Endothelial cell of umbilical vein (primary cell): ENCODE data around the gene CREB3. TPM values are rescaled to one million over a fixed set of nuclear protein-coding genes. Genes with fewer than 3 reads are reported as not detected.

Experiments
- BruUV-seq: library from RNA; stranded (reverse); fragments of 400-500 nt; replicated peaks from 2 replicates; lab custom pipeline; 2021; lab: Mats Ljungman, UMichigan
- CTCF ChIA-PET: fragments of 300-600, 350-600 bp; sonication (Branson Sonifier 250); formaldehyde crosslinking; loops from one replicate; lab custom pipeline; 2021; ENCODE audit warnings: antibody characterized with exemption, inconsistent platforms; lab: Charles Lee
- POLR2A ChIA-PET: fragments of 300-600, 350-600 bp; sonication (Branson Sonifier 250); formaldehyde crosslinking; loops from one replicate; lab custom pipeline; 2021; ENCODE audit warnings: antibody characterized with exemption, inconsistent platforms; lab: Charles Lee
- DNase-seq: peaks from one replicate; pipeline ENCODE4 v3.0.0-alpha.2; 2011; ENCODE audit warnings: low read depth, low spot score
- FAIRE-seq: peaks from 2 replicates; lab custom pipeline; 2011; peaks lifted over from hg19 to GRCh38; lab: Jason Lieb, UNC
- H2AFZ ChIP-seq: 2 replicates; pipeline ENCODE4 v1.6.0; 2012; ENCODE audit warnings: low read depth, low read length, control low read depth, inconsistent platforms
- H3K27ac ChIP-seq: 2 replicates; pipeline ENCODE4 v1.5.1; 2011; ENCODE audit warnings: low read depth, mild to moderate bottlenecking, control low read depth, low read length, moderate library complexity; ENCODE audit not compliant: insufficient read depth
- H3K27me3 ChIP-seq, 2 experiments: 2 replicates each; pipeline versions ENCODE4 v1.6.0 to v1.6.1; 2011; ENCODE audit warnings: low read length in 2 of 2, mixed read lengths in 1 of 2; ENCODE audit not compliant: control insufficient read depth in 2 of 2, insufficient read depth in 2 of 2
- H3K36me3 ChIP-seq, 2 experiments: 2 replicates in 1 of 2; 3 replicates in 1 of 2; pipeline ENCODE4 v1.5.1; 2011; ENCODE audit warnings: low read length in 2 of 2, mild to moderate bottlenecking in 1 of 2, moderate library complexity in 1 of 2; ENCODE audit not compliant: control insufficient read depth in 2 of 2, insufficient read depth in 2 of 2; ENCODE audit errors: extremely low read depth in 1 of 2
- H3K4me1 ChIP-seq: 3 replicates; pipeline ENCODE4 v1.5.1; 2011; ENCODE audit warnings: mild to moderate bottlenecking, low read length; ENCODE audit not compliant: control insufficient read depth, insufficient read depth; ENCODE audit errors: extremely low read depth
- H3K4me2 ChIP-seq: 2 replicates; pipeline ENCODE4 v1.6.1; 2011; ENCODE audit warnings: low read length, control low read depth, mixed read lengths; ENCODE audit not compliant: insufficient read depth
- H3K4me3 ChIP-seq, 3 experiments: fragments of 200-600 bp in 1 of 3; sonication (generic), shearing (Covaris generic) in 1 of 3; replicated peaks in 1 of 3; 2 replicates each; pipeline ENCODE4 v1.5.1; 2011 to 2016; ENCODE audit warnings: control low read depth in 3 of 3, low read length in 3 of 3, mild to moderate bottlenecking in 2 of 3, inconsistent platforms in 1 of 3, low read depth in 1 of 3, moderate library complexity in 1 of 3; ENCODE audit not compliant: insufficient read depth in 1 of 3
- H3K79me2 ChIP-seq: 2 replicates; pipeline ENCODE4 v1.6.0; 2012; ENCODE audit warnings: low read length, inconsistent platforms; ENCODE audit not compliant: control insufficient read depth, insufficient read depth
- H3K9ac ChIP-seq: replicated peaks from 2 replicates; pipeline ENCODE3; 2011; ENCODE audit warnings: low read length, control low read depth; ENCODE audit not compliant: insufficient read depth; ENCODE audit errors: extremely low read depth
- H3K9me1 ChIP-seq: replicated peaks from 3 replicates; pipeline ENCODE4 v1.6.0; 2011; ENCODE audit warnings: mild to moderate bottlenecking, low read length; ENCODE audit not compliant: control insufficient read depth, insufficient read depth; ENCODE audit errors: extremely low read depth
- H3K9me3 ChIP-seq: replicated peaks from 2 replicates; pipeline ENCODE4 v1.5.1; 2012; ENCODE audit warnings: low read length, inconsistent platforms; ENCODE audit not compliant: control insufficient read depth, insufficient read depth
- H4K20me1 ChIP-seq: replicated peaks from 2 replicates; pipeline ENCODE3; 2011; ENCODE audit warnings: mild to moderate bottlenecking, low read length; ENCODE audit not compliant: control insufficient read depth, insufficient read depth; ENCODE audit errors: extremely low read depth
- EZH2 ChIP-seq: IDR thresholded peaks from 2 replicates; pipeline ENCODE4 v1.6.1; 2012; ENCODE audit warnings: borderline replicate concordance, low read depth, mild to moderate bottlenecking, moderate library complexity, low read length, inconsistent platforms; ENCODE audit not compliant: severe bottlenecking
- FOS ChIP-seq: IDR thresholded peaks from 2 replicates; pipeline ENCODE4 v1.6.1; 2011; ENCODE audit warnings: mild to moderate bottlenecking, low read length, moderate library complexity, borderline replicate concordance; ENCODE audit not compliant: insufficient read depth
- GATA2 ChIP-seq: IDR thresholded peaks from 2 replicates; pipeline ENCODE4 v1.7.0; 2011; ENCODE audit warnings: low read depth, mild to moderate bottlenecking, moderate library complexity, mixed read lengths, low read length; ENCODE audit not compliant: insufficient read length, insufficient read depth
- JUN ChIP-seq: IDR thresholded peaks from 2 replicates; pipeline ENCODE4 v1.6.1; 2011; ENCODE audit warnings: borderline replicate concordance, low read depth; ENCODE audit not compliant: insufficient read length, insufficient read depth
- MYC ChIP-seq: IDR thresholded peaks from one replicate; pipeline ENCODE4 v1.6.1; 2011; ENCODE audit warnings: mild to moderate bottlenecking, low read depth, low read length
- POLR2A ChIP-seq: IDR thresholded peaks from 2 replicates; pipeline ENCODE4 v1.6.1; 2012; ENCODE audit warnings: low read depth, mild to moderate bottlenecking, control low read depth, low read length
- POLR2AphosphoS5 ChIP-seq: IDR thresholded peaks from 2 replicates; pipeline ENCODE4 v1.6.1; 2012; ENCODE audit warnings: low read depth, mild to moderate bottlenecking, control low read depth, low read length, moderate library complexity; ENCODE audit not compliant: insufficient read depth
- dilution Hi-C: fragments of 300-500 bp; cut with MboI; formaldehyde crosslinking; loops from one replicate; pipeline ENCODE4 v1.15.0; 2019; ENCODE audit warnings: low sequenced_read_pairs; ENCODE audit not compliant: extremely low pct_ligation_motif_present
- intact Hi-C: fragments of 100-400 bp; cut with micrococcal nuclease; formaldehyde crosslinking; loops from one replicate; pipeline ENCODE4 v1.10.0; 2022
- polyA plus RNA-seq, 4 experiments: library from polyadenylated mRNA; depleted of rRNA in 3 of 4; stranded (reverse) in 3 of 4; unstranded in 1 of 4; fragments of >200 nt; gene quantifications; 2 replicates each; pipeline versions ENCODE4 v1.2.1 to v1.2.3, GENCODE V29; 2011 to 2012; ENCODE audit warnings: missing spikeins in 1 of 4
- total RNA-seq: library from RNA; stranded (reverse); gene quantifications from 2 replicates; pipeline ENCODE4 v1.2.3, GENCODE V29; 2021
- TF ChIP-seq, protein P1 (sequence below), 2 donors: IDR thresholded peaks; 1 replicate in 1 of 2; 2 replicates in 1 of 2; pipeline ENCODE4 v1.5.1; 2011; ENCODE audit warnings: low read length in 2 of 2, mild to moderate bottlenecking in 2 of 2, moderate library complexity in 2 of 2, control low read depth in 1 of 2, inconsistent platforms in 1 of 2, low read depth in 1 of 2; ENCODE audit not compliant: insufficient read depth in 1 of 2; ENCODE audit errors: extremely low read depth in 1 of 2

The CREB3 gene
- total and polyA plus RNA-seq, 2 donors (not counting 3 experiments of a cell fraction or from before 2014, with no cell fraction given) = 39.8 to 52.1 TPM

- Histone ChIP-seq H3K9me1 (no peaks in the 10 kb centered on the region), H3K4me1 (no peaks in the 10 kb centered on the region), H3K9me3 (no peaks in the 10 kb centered on the region), H3K4me2 (no peak overlapping the region), H4K20me1 (no peaks in the 10 kb centered on the region), H3K36me3 (peaks cover 54 to 85% of the 10 kb centered on the region in 2 experiments), H3K27me3 (no peaks in the 10 kb centered on the region), H3K79me2 (peaks cover 7% of the 10 kb centered on the region), H3K9ac (no peak overlapping the region), H3K27ac (no peak overlapping the region), H2AFZ (no peak overlapping the region), H3K4me3 (no peak overlapping the region)
- no peak for DNase-seq
- BruUV-seq = no TSS peak
- ChIA-PET POLR2A (no interaction called here), CTCF (interaction anchor here (1.5 to 8.9 kb wide), 3 partner anchors 9 to 30 kb away, joined by 3 to 53 read pairs (median 6); no protein-coding TSS in a partner anchor)
- intact Hi-C loops = no loop called here
- FAIRE-seq = no peak
- dilution Hi-C loops = no loop called here
- TF ChIP-seq, protein P1, sequence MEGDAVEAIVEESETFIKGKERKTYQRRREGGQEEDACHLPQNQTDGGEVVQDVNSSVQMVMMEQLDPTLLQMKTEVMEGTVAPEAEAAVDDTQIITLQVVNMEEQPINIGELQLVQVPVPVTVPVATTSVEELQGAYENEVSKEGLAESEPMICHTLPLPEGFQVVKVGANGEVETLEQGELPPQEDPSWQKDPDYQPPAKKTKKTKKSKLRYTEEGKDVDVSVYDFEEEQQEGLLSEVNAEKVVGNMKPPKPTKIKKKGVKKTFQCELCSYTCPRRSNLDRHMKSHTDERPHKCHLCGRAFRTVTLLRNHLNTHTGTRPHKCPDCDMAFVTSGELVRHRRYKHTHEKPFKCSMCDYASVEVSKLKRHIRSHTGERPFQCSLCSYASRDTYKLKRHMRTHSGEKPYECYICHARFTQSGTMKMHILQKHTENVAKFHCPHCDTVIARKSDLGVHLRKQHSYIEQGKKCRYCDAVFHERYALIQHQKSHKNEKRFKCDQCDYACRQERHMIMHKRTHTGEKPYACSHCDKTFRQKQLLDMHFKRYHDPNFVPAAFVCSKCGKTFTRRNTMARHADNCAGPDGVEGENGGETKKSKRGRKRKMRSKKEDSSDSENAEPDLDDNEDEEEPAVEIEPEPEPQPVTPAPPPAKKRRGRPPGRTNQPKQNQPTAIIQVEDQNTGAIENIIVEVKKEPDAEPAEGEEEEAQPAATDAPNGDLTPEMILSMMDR (IDR thresholded peaks at IDR 0.05; ENCODE audit: extremely low read depth in 1 of 2, insufficient read depth in 1 of 2, low read depth in 1 of 2, low read length in 2 of 2) = no peak
- TF ChIP-seq JUN (no peak), POLR2AphosphoS5 (no peak), FOS (no peak), MYC (no peak), EZH2 (no peak), POLR2A (no peak), GATA2 (no peak)
Measured at GRCh38 chr9:35718721-35719511, 13.6 kb upstream of the CREB3 start.
